ENCODE data around the gene KLRF1.

KLRF1 gene

DNA sequence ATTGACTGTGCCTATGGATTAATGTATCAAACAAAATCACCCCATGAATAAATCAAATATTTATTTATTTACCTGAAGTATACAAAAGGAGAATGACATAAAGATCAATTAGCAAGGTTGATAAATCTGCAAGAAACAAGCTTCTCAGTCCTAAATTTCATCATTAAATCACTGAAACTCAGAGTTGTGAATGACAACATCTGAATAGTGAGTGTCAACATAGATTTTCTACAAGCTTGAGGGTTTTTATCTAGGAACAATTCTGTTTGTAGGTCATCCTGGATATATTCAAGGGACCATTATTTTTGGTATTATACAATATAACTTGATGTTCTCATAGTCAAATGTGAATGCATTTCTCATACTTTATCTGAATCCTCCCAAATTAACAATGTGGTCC, 17.4 kb upstream of the KLRF1 start:
- no peak for DNase-seq

DNA sequence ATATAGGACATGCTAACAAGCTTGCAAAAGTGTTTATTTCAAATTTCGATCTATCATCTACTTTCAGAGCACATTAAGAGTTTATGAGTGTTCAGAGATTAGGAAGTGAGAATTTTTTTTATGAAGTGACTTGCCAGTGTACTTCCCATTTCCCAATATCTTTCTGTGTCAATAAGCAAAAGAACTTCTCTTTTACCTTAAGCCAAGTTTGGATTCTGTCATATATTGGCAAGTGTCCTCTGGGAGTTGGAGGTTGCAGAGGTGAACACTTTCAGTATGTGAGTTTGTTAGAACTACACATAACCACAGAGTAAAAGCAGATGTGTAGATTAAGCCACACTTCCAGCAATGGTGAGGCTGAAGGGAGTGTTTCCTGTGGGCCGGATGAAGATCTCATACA, 16.6 kb upstream of the KLRF1 start:
- no peak for DNase-seq

DNA sequence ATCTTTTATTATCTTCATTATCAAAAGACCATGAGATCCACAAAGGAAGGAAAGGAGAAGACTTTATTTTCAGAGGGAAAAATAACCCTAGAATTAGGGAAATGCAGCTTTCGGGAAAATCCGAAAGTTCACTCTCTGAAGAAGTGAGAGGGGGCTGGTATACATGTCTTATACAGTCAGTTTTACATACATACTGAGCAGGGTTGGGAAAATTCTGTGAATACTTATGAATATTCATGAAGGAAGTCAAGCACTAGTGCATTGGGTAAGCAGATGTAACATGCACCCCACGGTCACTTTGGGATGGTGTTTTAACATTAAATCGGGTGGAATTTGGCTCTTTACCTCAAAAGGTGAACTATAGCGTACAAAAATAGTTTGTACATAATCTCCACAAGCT, 15.7 kb upstream of the KLRF1 start:
- no peak for DNase-seq

DNA sequence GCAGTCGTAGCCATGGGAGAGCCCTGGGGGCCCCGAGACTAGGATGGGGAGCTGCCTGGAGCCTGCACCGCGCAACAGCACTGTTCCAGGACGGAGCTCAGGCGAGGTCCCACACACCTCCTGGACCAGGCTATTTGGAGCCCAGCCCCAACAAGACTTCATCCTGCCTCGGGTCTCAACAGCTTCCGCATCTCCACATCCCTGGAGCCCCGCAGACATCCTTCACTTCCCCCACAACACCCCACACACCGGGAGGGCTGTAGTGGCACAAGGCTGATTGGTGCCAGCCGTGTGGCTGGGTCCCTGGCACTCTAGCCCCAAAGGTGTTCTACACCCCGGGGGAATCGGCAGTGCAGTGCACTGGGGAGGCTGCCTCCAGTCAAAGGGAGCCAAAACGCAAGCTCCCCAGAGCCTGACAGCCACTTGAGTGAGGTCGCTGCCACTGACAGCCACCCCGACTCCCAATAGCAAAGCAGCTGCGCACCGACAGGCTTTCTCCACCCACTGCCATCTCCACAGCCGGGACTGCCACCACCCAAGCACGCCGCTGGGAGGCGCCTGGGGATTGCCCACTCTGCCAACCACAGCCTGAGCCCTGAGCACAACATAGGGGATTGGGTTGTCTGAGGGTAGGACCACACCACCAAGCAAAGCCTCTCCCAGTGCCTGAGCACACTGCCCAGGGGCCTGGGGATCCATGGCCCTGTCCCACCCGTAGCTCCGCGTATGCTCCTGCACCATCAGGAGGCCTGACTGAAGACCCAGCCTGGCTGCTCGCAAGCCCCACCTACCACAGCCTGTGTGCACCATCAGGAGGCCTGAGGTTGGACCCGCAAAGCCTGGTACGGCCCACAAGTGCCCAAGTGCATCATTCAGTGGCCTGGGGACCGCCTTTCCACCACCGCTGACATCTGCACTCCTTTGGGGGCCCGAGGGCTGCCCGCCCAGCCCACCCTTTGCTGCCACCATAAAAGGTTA, 13.2 kb upstream of the KLRF1 start:
- peak; percentile 1 for DNase-seq

DNA sequence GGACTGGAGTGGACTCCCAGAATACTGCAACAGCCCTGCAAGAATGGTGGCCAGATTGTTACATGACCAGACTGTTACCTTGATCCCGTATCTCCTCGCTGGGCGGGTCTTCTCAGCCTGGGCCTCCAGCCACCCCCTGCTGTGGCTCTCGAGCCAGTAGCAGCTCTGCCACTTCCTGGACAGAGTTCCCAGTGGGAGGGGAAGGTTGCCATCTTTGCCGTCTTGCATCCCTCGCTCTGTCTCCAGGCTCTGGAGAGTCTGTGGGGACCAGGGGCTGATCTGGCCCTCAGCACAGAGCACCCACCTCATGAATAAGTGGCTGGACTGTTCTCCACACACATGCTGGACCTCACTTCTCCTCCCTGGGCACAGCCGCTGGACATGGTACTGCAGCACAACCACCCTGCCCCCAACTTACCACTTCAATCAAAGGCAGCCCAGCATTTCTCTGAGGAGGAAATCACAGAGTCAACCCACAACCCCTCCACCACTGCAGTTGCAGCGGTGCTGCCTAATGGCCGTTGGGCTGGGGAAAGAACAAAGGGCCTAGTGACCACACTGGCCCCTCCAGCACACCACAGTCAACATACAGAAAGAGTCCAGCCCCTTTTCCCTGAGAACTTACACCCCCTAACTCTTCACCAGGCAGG, 6.9 kb upstream of the KLRF1 start:
- DNase-seq, result no peak

DNA sequence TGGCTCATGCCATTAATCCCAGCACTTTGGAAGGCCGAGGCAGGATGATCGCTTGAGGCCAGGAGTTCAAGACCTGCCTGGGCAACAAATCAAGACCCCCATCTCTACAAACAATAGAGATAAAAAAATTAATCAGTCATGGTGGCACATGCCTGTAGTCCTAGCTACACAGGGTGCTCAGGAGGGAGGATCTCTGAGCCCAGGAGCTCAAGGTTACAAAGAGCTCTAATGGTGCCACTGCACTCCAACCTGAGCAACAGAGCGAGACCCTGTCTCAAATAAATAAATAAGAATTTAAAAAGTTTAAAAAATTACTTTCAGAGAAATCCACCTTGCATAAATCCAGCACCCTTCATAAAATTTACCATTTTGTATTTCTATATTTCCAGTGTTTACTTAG, 2.2 kb downstream of the KLRF1 start:
- no peak for DNase-seq

DNA sequence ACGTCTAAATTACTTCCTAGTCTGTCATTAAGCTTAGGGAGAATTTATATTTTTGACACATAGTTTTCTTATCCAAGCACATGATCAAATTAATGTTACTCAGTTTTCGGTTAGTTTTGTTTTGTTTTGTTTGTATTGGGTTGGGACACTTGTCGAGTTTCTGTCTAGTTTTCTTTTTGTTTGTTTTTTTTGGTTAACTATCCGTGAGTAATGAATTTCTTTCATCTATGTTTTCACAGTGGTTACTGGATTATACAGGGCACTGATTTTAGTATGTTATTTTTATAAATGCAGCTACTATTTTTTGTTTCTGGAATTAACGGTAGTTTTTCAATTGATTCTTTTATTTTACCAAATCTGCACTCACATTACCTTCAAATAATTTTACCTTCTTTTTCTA, 2.7 kb downstream of the KLRF1 start:
- no peak for DNase-seq

DNA sequence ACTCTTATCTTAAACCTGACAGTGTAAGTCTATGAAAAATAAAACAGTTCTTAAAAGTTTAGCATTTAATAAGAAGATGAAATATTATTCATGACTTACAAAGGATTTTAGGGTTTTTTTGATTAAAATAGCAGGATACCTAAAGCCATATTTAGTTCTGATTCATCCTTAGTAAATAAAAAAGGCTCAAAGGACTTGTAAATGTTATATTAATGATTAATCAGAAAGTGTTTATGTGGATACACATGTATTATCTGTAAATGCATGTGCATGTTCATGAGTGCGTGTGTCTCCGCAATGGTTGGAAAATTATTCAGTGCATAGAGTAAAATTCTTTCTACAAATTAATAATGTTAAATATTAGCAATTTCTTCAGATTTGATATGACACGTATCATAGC, 4.4 kb downstream of the KLRF1 start:
- no peak for DNase-seq

DNA sequence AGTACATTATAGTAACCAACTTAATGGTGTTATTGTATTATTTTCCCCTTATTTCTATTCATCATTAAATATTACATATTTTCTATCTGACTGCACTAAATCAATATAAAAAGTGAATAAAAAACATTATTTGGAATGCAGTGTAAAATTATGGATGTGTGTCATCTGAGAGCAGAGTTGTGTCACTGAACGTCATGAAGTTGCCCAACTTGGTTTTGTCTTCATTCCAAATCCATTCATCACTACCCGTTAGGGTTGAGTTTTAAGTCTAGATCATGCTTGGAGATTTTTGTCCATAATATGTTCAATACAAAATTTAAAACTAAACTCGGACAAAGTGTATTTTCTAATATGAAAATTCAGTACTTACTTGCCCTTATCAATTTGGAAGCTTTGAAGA, 16.1 kb downstream of the KLRF1 start:
- DNase-seq, result no peak

DNA sequence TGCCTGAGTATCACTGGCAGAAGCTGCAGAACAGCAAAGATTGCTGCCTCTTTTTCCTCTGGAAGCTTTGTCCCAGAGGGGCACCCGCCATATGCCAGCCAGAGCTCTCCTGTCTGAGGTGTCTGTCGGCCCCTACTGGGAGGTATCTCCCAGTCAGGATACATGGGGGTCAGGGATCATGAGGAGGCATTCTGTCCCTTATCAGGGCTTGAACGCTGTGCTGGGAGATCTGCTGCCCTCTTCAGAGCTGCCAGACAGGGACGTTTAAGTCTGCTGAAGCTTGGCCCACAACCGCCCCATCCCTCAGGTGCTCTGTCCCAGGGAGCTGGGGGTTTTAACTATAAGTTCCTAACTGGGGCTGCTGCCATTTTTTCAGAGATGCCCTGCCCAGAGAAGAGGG, 21.6 kb downstream of the KLRF1 start:
- no peak for DNase-seq

DNA sequence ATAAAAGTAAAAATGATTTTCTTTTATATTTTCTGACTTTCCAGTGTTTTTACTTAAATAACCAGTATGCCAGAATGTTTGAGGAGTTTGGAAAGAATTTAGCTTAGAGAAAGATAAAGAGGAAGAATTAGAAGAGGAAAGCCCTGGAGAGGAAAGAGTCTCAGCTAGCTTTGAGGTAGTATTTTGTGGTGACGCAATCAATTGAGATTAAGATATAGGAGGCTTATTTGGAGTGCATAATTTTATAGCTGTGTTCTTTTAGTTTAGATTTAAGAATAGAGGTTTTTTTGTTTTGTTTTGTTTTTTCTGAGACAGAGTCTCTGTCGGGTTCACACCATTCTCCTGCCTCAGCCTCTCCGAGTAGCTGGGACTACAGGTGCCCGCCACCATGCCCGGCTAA, 23.8 kb downstream of the KLRF1 start:
- no peak for DNase-seq

DNA sequence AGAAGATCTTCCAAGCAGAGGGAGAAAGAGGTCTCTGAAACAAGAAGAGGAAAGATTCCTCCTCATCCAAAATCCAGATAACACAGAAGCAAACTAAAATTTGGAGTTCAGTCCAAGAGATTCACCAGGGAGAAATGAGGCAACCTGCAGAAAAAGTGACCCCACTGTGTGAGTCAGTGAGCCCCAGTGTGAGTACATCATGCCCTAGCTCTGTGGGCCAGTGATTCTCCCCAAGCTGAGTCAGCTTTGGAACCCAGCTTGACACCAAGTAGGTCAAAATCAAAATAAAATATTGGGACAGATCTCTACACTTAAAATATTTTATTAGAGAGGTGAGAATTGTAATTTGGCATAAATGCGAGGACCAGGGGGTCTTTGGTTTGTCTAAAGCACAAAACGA, 24.6 kb downstream of the KLRF1 start:
- DNase-seq, result no peak

DNA sequence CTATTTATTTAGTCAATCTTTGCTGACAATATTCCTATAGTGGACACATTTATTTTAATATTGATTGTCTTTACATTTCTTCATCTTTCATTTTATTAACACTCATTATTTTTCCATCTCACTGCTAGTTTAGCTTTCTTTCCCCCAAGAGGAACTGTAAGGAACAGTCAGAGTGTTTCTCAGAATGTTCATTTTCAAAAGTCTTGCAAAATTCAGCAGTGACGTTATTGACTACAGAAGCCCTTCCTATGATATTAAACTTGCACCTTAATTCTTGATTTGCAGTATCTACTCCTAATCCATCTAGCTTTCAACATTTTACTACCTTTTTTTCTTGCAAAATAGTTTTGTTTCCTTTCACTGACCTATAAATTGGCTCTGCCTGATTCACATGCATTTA, 28.9 kb downstream of the KLRF1 start:
- DNase-seq, result no peak

DNA sequence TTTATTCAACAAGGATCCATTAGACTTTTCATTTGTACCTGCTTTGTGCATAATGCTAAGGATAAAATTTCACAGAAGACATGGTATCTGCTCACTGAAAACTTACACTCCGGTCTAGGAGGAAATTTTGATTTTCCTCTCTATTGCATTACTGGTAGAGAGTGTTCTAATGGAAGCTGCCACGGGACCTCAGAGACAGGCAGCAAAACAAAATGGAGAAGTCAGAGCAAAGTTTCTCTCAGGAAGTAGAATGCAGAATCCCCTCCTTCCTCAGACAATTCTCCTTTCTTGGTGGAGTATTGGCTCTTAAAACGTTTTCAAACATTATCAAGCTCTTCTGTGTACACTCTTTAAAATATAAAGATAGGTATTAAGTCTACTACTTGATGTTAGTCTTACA, 29.6 kb downstream of the KLRF1 start:
- no peak for DNase-seq

DNA sequence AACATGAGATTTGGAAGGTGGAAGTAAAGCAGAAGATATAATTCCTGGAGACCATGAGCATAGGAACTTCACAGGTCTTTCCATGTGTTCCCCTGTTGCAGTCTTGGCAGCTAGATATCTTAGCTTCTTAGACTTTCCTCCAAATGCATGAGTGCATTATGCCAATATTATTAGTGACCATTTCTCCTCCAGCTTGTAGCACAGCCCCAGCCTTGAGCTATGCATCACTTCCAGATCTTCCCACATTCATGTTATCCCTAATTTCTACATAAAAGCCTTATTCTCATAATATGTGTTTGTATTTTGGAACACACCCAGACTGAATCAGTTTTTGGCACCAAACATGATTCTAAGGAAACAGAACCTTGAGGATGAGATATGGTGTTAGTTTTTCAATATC, 30.9 kb downstream of the KLRF1 start:
- no peak for DNase-seq

DNA sequence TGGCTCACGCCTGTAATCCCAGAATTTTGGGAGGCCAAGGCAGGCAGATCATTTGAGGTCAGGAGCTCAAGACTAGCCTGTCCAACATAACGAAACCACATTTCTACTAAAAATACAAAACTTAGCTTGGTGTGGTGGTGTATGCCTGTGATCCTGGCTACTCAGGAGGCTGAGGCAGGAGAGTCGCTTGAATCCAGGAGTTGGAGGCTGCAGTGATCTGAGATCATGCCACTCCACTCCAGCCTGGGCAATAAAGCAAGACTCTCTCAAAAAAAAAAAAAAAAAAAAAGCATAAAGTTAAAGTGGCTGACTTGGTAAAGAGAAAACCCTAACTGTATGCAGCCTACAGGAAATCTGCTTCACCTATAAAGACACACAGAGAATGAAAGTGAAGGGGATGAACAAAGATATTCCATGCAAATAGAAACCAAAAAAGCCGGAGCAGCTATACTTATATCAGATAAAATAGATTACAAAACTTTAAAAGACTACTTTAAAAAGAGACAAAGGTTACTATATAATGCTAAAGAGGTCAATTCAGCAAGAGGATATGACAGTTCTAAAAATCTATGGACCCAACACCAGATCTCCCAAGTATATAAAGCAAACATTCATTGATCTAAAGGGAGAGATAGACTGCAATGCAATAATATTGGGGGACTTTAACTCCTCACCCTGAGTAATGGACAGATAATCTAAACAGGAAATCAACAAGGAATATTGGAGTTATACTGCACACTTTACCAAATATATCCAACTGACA, 37.8 kb downstream of the KLRF1 start:
- DNase-seq, result no peak

DNA sequence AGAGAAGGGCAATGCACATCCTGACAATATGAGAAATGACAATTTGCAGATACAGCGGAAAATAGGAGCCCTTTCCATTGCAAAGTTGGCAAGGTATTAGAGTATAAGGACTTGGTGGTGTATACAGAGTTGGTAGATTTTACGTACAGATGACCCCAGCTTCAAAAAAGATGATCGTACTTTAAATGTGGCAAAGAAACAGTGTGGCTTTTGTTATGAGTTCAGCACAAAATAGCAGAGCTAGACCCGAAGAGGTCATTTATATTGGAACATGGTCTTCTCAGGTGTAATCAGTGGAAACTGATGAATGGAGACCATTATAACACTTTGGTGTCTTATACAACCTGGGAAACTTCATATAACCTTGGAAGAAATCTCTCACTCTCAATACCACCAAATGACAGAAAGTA, 39.6 kb downstream of the KLRF1 start:
- DNase-seq, result no peak

DNA sequence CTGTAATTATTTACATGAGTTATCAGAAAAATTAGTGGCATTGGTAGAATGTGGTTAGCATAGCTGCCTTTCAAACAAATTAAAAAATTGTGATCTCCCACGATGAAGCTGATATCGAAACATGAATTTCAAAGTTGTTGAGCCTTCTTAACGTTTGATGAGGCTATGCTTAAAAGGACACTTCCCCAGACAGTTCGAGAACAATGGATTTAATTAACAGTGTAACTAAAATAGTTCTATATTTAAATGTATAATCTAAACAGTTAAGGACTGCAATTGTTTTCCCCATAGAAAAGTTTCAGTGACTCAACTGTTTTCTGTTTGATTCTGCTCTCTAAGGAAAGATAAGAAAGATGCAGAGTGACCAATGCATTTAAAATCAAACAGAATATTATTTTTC, 40.2 kb downstream of the KLRF1 start:
- DNase-seq, result no peak

DNA sequence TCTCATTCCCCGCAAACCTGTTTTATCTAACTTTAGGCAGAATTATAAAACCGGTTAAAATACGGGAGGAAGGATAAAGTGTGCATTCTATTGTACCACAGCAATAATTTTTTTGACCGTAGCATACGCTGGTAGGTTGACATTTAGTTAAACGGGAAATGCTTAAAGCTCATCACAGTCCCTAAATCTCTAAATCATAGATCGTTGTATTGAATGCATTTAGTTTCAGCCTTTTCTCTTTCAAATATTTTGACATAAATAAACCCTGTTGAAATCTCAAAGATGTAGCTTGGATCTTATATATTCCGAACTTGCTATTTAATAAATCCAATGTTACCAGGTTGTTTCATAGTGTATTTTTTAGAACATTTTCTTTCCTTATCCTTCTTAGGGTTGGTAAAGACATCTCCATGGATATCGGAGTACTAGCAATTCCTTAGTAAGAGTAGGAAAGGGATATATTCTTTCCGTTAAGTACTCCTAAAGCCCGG, 41.1 kb downstream of the KLRF1 start:
- DNase-seq, result no peak

DNA sequence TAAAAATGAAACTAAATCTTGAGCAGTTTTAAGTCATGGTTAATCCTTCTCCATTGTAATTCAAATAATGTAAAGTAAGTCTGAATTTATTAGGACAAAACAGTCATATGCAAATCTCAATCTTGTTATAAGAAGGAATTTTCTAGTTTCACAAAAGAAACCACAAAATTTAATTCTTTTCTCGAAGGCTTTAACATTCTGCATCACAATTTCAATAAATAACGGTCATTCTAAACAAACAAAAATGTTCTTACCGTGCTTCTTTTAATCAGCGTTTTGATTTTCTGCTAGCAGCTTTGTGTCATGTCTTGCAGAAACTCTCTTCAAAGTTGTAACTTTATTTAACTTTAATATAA, 41.6 kb downstream of the KLRF1 start:
- no peak for DNase-seq

DNA sequence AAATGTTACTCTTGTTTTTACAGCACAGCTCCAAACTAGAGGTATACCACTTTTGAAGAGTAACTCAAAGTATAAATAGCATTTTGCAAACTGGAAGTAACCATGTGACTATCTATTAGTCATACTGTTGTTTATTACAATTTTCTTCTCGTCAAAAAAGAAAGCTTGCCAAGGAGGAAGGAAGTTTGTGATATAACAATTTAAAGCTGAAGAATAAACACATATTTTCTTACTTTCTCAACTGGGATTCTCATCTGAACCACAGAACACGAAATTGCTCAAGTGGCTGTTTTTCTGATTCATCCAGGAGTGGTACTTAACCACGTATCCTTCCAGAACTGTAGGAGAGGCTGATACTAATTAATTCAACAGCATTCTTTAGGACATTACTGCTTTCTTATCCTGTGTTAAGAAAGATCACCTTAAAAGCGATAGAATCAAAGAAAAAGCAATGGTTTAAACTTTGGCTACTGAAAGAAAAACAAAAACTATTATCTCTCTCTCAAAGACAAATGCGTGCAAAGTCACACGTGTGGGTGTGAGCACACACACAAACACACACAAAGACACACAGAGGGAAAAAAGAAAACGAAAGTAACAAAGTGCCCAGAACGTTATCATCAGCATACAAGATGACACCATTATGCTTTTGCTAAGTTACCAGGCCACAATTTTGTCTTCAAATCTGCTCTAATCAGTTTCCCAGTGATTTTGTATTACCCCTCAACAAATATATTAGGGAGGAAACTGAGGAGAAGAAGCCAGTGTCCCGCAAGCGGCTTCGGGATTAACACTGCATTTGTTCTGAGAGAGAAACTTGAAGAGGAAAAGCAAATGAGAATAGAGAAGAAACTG, 42.3 kb downstream of the KLRF1 start, which contains the start of gene CLEC2B:
CLEC2B (minus strand) TSS at position 48 of the 855 bp plus-strand sequence.
- DNase-seq, result no peak

DNA sequence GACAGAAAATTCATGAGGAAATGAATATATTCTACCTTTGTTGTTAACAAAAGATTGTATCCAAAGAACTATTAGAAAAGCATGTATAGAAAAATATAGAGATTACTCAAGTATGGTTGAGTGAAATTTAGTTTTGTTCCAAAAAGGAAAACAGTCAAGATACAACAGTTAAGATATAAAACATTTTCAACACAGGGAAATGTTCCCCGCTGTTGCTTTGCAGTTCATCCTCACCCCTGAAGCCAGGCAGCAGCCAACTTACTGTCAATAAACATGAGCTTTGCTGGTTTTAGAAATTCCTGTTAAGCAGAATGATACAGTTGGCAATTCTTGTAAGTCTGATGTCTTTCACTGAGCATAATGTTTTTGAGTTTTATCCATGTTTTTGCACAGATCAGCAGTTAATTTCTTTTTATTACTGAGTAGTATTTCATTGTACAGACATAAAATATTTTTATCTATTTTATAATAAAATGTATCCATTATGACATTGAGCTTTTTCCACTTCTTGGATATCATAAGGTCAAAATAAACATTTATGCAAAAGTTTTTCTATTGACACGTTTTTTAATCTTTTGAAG, 43.1 kb downstream of the KLRF1 start:
- no peak for DNase-seq

Measured in NCI-H2171 treated with DMSO at 0.1 percent for 48 hours (cell line).